GM23338 (cell line): ENCODE data around the gene IL12A. TPM values are rescaled to one million over a fixed set of nuclear protein-coding genes. Genes with fewer than 3 reads are reported as not detected.
A peak's percentile ranks its signal among the peaks of the same experiment; 100 is the strongest.

Experiments used
- ATAC-seq: fragments of 200-7000 bp; cut with Tn5 transposase; 3 replicates; pipeline ENCODE4 v1.9.1; 2020
- DNase-seq: peaks from one replicate; pipeline ENCODE4 v3.0.0-alpha.2; 2015; ENCODE audit warnings: low spot score
- H2AFZ ChIP-seq: fragments of 200-600 bp; sonication (generic); 2 replicates; pipeline ENCODE4 v1.8.0; 2016; ENCODE audit warnings: antibody characterized with exemption, mild to moderate bottlenecking, moderate library complexity
- H3F3A ChIP-seq: fragments of 200-600 bp; sonication (generic); replicated peaks from 2 replicates; pipeline ENCODE4 v1.8.0; 2017; ENCODE audit warnings: antibody characterized with exemption, mixed run types, low read depth
- H3K27ac ChIP-seq: fragments of 200-600 bp; sonication (generic); 2 replicates; pipeline ENCODE4 v1.6.1; 2016; ENCODE audit warnings: low read depth
- H3K27me3 ChIP-seq: fragments of 200-600 bp; sonication (generic); 2 replicates; pipeline ENCODE4 v1.8.0; 2016; ENCODE audit warnings: mild to moderate bottlenecking, mixed run types, moderate library complexity; ENCODE audit not compliant: insufficient read depth
- H3K36me3 ChIP-seq: fragments of 200-600 bp; sonication (generic); 2 replicates; pipeline ENCODE4 v1.8.0; 2016; ENCODE audit warnings: mild to moderate bottlenecking; ENCODE audit not compliant: insufficient read depth
- H3K4me1 ChIP-seq: fragments of 200-600 bp; sonication (generic); 2 replicates; pipeline ENCODE4 v1.8.0; 2016; ENCODE audit warnings: mild to moderate bottlenecking, moderate library complexity; ENCODE audit not compliant: insufficient read depth
- H3K4me2 ChIP-seq: fragments of 200-600 bp; sonication (generic); 2 replicates; pipeline ENCODE4 v1.7.1; 2017; ENCODE audit warnings: mixed run types
- H3K4me3 ChIP-seq: fragments of 200-600 bp; sonication (generic); 2 replicates; pipeline ENCODE4 v1.6.1; 2016; ENCODE audit warnings: mixed run types
- H3K79me2 ChIP-seq: fragments of 200-600 bp; sonication (generic); replicated peaks from 2 replicates; pipeline ENCODE4 v1.8.0; 2017; ENCODE audit warnings: mild to moderate bottlenecking; ENCODE audit not compliant: insufficient read depth
- H3K9me2 ChIP-seq: fragments of 200-600 bp; sonication (generic); 2 replicates; pipeline ENCODE4 v1.8.0; 2017; ENCODE audit not compliant: insufficient read depth
- H4K20me1 ChIP-seq: fragments of 200-600 bp; sonication (generic); replicated peaks from 2 replicates; pipeline ENCODE4 v1.8.0; 2017; ENCODE audit warnings: mild to moderate bottlenecking; ENCODE audit not compliant: insufficient read depth
- H3K27ac Mint-ChIP-seq: 2 replicates; pipeline ENCODE4 v1.8.0; 2020; ENCODE audit warnings: inconsistent platforms, mild to moderate bottlenecking, moderate library complexity, mixed read lengths
- H3K27me3 Mint-ChIP-seq: 3 replicates; pipeline ENCODE4 v1.8.0; 2022; ENCODE audit warnings: low read depth, mild to moderate bottlenecking, moderate library complexity, mixed read lengths, inconsistent platforms; ENCODE audit not compliant: insufficient read depth, poor library complexity
- H3K36me3 Mint-ChIP-seq: 3 replicates; pipeline ENCODE4 v1.8.0; 2021; ENCODE audit warnings: low read depth, mild to moderate bottlenecking, inconsistent platforms, moderate library complexity, mixed read lengths
- H3K4me1 Mint-ChIP-seq: 3 replicates; pipeline ENCODE4 v1.8.0; 2020; ENCODE audit warnings: mild to moderate bottlenecking, inconsistent platforms, mixed read lengths
- H3K4me3 Mint-ChIP-seq: 3 replicates; pipeline ENCODE4 v1.8.0; 2021; ENCODE audit warnings: moderate library complexity, mild to moderate bottlenecking, inconsistent platforms, mixed read lengths
- H3K9me3 Mint-ChIP-seq: 3 replicates; pipeline ENCODE4 v1.8.0; 2020; ENCODE audit warnings: moderate library complexity, mild to moderate bottlenecking, inconsistent platforms, mixed read lengths
- CREB1 ChIP-seq: fragments of 250-450 bp; sonication (Bioruptor Pico); IDR thresholded peaks from 2 replicates; pipeline ENCODE4 v1.5.0; 2020; ENCODE audit warnings: low read depth, mild to moderate bottlenecking, moderate library complexity
- ETS1 ChIP-seq: IDR thresholded peaks from 2 replicates; pipeline ENCODE4 v1.6.1; 2016; ENCODE audit warnings: antibody characterized with exemption
- EZH2 ChIP-seq: fragments of 200-600 bp; sonication (generic); IDR thresholded peaks from one replicate; pipeline ENCODE4 v1.8.0; 2017; ENCODE audit warnings: antibody characterized with exemption, mild to moderate bottlenecking, low read depth; ENCODE audit not compliant: unreplicated experiment
- EZH2phosphoT487 ChIP-seq: fragments of 200-600 bp; sonication (generic); IDR thresholded peaks from one replicate; pipeline ENCODE4 v1.8.1; 2018; ENCODE audit warnings: antibody characterized with exemption; ENCODE audit not compliant: unreplicated experiment
- JUNB ChIP-seq: IDR thresholded peaks from one replicate; pipeline ENCODE4 v1.6.1; 2016; ENCODE audit warnings: antibody characterized with exemption; ENCODE audit not compliant: unreplicated experiment
- NANOG ChIP-seq: IDR thresholded peaks from 2 replicates; pipeline ENCODE4 v1.6.1; 2016; ENCODE audit warnings: antibody characterized with exemption, borderline replicate concordance
- STAT1 ChIP-seq: IDR thresholded peaks from one replicate; pipeline ENCODE4 v1.6.1; 2016; ENCODE audit warnings: antibody characterized with exemption; ENCODE audit not compliant: unreplicated experiment
- ZNF114 ChIP-seq: fragments of 250-450 bp; sonication (Bioruptor Pico); IDR thresholded peaks from 2 replicates; pipeline ENCODE4 v1.5.0; 2020; ENCODE audit warnings: mild to moderate bottlenecking, moderate library complexity
- ZNF331 ChIP-seq: fragments of 250-450 bp; sonication (Bioruptor Pico); IDR thresholded peaks from 2 replicates; pipeline ENCODE4 v1.5.0; 2020; ENCODE audit warnings: low read depth, mild to moderate bottlenecking, moderate library complexity
- polyA plus RNA-seq: library from polyadenylated mRNA; unstranded; fragments of >200 nt; fragmentation: Nextera tagmentation; extraction: Ambion mirVana; gene quantifications from 2 replicates; pipeline ENCODE4 v1.2.1, GENCODE V29; 2016
- total RNA-seq: library from RNA; depleted of rRNA; stranded (reverse); fragments of >200 nt; shearing (Covaris generic); gene quantifications from 2 replicates; pipeline ENCODE4 v1.2.3, GENCODE V29; 2014
- TF ChIP-seq, protein P1 (sequence below): IDR thresholded peaks from one replicate; pipeline ENCODE4 v1.6.1; 2018; ENCODE audit warnings: antibody characterized with exemption; ENCODE audit not compliant: unreplicated experiment

Gene IL12A
- total and polyA plus RNA-seq, 2 experiments from 2014 or later: 0.69 to 1.3 TPM

GRCh38 chr3:160018959-160019358, 30.3 kb downstream of the IL12A start:
- TF ChIP-seq CREB1 (CRISPR knock-in tag) (no peak), ETS1 (no peak), EZH2 (no peak)
- Histone ChIP-seq H3K79me2 (no peaks in the 10 kb centered on the region), H3F3A (no peaks in the 10 kb centered on the region), H3K36me3 (no peaks in the 10 kb centered on the region), H2AFZ (peak overlapping the region; percentile 80; the same call in 1 of the 2 replicates), H3K27ac (no peak overlapping the region), H4K20me1 (no peaks in the 10 kb centered on the region), H3K4me3 (no peak overlapping the region), H3K4me1 (no peaks in the 10 kb centered on the region), H3K9me2 (no peaks in the 10 kb centered on the region), H3K27me3 (no peaks in the 10 kb centered on the region), H3K4me2 (no peak overlapping the region)
- H3K4me1 Mint-ChIP-seq: no peaks in the 10 kb centered on the region
- peaks cover 3% of the 10 kb centered on the region for H3K27me3 Mint-ChIP-seq
- H3K4me3 Mint-ChIP-seq: no peak overlapping the region
- DNase-seq: no peak
- no peaks in the 10 kb centered on the region for H3K36me3 Mint-ChIP-seq
- H3K27ac Mint-ChIP-seq: no peak overlapping the region
- ATAC-seq: no peak
- no peaks in the 10 kb centered on the region; the same call in 2 of the 3 replicates for H3K9me3 Mint-ChIP-seq

DNA sequence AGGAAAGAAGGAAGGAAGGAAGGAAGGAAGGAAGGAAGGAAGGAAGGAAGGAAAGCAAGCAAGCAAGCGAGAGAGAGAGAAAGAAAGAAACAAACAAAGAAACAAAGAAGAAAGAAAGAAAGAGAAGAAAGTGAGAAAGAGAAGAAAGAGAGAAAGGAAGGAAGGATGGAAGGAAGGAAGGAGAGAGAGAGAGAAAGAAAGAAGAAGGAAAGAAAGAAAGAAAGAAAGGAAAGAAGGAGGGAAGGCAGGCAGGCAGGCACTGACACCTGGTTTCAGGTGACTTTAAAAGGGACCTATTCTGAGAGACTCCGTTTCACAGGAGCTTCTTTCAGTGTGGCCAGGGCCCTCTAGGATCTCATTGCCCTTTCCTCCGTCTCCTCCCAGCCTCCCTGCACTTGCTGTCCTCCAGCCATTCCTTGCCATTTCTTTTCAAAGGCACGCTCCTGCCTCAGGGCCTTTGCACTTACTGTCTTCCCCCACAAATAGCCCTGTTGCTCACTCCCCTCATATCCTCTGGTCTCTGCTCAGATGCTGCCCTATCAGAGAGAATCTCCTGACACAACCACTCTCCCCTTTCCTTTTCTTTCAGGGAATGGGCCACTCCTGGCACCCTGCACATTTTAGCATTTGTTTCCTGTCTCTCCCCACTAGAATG, 31.5 kb downstream of the IL12A start:
- H3K4me1 ChIP-seq: no peaks in the 10 kb centered on the region
- Mint-ChIP-seq H3K36me3 (no peaks in the 10 kb centered on the region), H3K9me3 (no peaks in the 10 kb centered on the region; the same call in 2 of the 3 replicates), H3K27ac (no peak overlapping the region), H3K4me1 (no peaks in the 10 kb centered on the region), H3K27me3 (peaks cover 3% of the 10 kb centered on the region), H3K4me3 (no peak overlapping the region)
- no peaks in the 10 kb centered on the region for H4K20me1 ChIP-seq
- H3K4me3 ChIP-seq: no peak overlapping the region
- H3K4me2 ChIP-seq: no peak overlapping the region
- no peaks in the 10 kb centered on the region for H3K36me3 ChIP-seq
- no peaks in the 10 kb centered on the region for H3F3A ChIP-seq
- H3K79me2 ChIP-seq: no peaks in the 10 kb centered on the region
- no peak for ATAC-seq
- DNase-seq: no peak
- TF ChIP-seq JUNB (no peak), ZNF331 (CRISPR knock-in tag) (no peak), ETS1 (no peak), EZH2 (no peak), CREB1 (CRISPR knock-in tag) (no peak), STAT1 (no peak), ZNF114 (no peak), EZH2phosphoT487 (no peak), NANOG (no peak)
- TF ChIP-seq, protein P1, sequence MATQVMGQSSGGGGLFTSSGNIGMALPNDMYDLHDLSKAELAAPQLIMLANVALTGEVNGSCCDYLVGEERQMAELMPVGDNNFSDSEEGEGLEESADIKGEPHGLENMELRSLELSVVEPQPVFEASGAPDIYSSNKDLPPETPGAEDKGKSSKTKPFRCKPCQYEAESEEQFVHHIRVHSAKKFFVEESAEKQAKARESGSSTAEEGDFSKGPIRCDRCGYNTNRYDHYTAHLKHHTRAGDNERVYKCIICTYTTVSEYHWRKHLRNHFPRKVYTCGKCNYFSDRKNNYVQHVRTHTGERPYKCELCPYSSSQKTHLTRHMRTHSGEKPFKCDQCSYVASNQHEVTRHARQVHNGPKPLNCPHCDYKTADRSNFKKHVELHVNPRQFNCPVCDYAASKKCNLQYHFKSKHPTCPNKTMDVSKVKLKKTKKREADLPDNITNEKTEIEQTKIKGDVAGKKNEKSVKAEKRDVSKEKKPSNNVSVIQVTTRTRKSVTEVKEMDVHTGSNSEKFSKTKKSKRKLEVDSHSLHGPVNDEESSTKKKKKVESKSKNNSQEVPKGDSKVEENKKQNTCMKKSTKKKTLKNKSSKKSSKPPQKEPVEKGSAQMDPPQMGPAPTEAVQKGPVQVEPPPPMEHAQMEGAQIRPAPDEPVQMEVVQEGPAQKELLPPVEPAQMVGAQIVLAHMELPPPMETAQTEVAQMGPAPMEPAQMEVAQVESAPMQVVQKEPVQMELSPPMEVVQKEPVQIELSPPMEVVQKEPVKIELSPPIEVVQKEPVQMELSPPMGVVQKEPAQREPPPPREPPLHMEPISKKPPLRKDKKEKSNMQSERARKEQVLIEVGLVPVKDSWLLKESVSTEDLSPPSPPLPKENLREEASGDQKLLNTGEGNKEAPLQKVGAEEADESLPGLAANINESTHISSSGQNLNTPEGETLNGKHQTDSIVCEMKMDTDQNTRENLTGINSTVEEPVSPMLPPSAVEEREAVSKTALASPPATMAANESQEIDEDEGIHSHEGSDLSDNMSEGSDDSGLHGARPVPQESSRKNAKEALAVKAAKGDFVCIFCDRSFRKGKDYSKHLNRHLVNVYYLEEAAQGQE: no peak
- no peak overlapping the region for H2AFZ ChIP-seq
- H3K9me2 ChIP-seq: no peaks in the 10 kb centered on the region
- no peaks in the 10 kb centered on the region for H3K27me3 ChIP-seq
- no peak overlapping the region for H3K27ac ChIP-seq
